HG03159 (cell line): ENCODE results near the gene ATP8B4.

Experiments used
- ATAC-seq: cut with Tn5 transposase; IDR thresholded peaks from one replicate; pipeline ENCODE4 v1.9.1; 2021; ENCODE audit warnings: mild to moderate bottlenecking, moderate library complexity; ENCODE audit not compliant: unreplicated experiment

ATP8B4 gene

GRCh38 chr15:49901996-49902684, 216.9 kb downstream of the ATP8B4 start:
- ATAC-seq: no peak

GRCh38 chr15:49901321-49901720, 217.7 kb downstream of the ATP8B4 start:
- no peak for ATAC-seq

GRCh38 chr15:49900903-49901235, 218.2 kb downstream of the ATP8B4 start:
- ATAC-seq: no peak

- ATAC-seq: no peak
These were observed 218.8 kb downstream of the ATP8B4 start for GRCh38 chr15:49900006-49900902.

GRCh38 chr15:49898575-49899283, 220.3 kb downstream of the ATP8B4 start:
- ATAC-seq: no peak

GRCh38 chr15:49898097-49898496, 220.9 kb downstream of the ATP8B4 start:
- no peak for ATAC-seq

- no peak for ATAC-seq
These were observed 223.4 kb downstream of the ATP8B4 start for GRCh38 chr15:49895347-49896223.

- ATAC-seq: no peak
These were observed 228.3 kb downstream of the ATP8B4 start for GRCh38 chr15:49890689-49891088.

- ATAC-seq: no peak
These were observed 229.5 kb downstream of the ATP8B4 start for GRCh38 chr15:49889536-49889935.

GRCh38 chr15:49888734-49889133, 230.3 kb downstream of the ATP8B4 start:
- ATAC-seq: no peak

GRCh38 chr15:49888323-49888693, 230.7 kb downstream of the ATP8B4 start:
- ATAC-seq: no peak

GRCh38 chr15:49887659-49888322, 231.2 kb downstream of the ATP8B4 start:
- ATAC-seq: no peak

GRCh38 chr15:49883121-49883520, 235.9 kb downstream of the ATP8B4 start:
- ATAC-seq: no peak

GRCh38 chr15:49881866-49882265, 237.2 kb downstream of the ATP8B4 start:
- no peak for ATAC-seq

- ATAC-seq: no peak
These were observed 237.6 kb downstream of the ATP8B4 start for GRCh38 chr15:49881433-49881832.

GRCh38 chr15:49877873-49878521, 241.0 kb downstream of the ATP8B4 start:
- no peak for ATAC-seq

GRCh38 chr15:49877117-49877872, 241.7 kb downstream of the ATP8B4 start:
- no peak for ATAC-seq

GRCh38 chr15:49876401-49877038, 242.5 kb downstream of the ATP8B4 start:
- no peak for ATAC-seq
